Heart left ventricle (tissue), 16 donors: ENCODE data around the gene PLEKHA4. TPM values are rescaled to one million over a fixed set of nuclear protein-coding genes. Genes with fewer than 3 reads are reported as not detected.
A peak's percentile ranks its signal among the peaks of the same experiment; 100 is the strongest.
"Not testable (repeated sequence)": the region's sequence is repeated elsewhere in the genome, so short reads cannot be mapped to it uniquely, and the experiment has no call there.

Source experiments
- ATAC-seq, 4 donors: fragments of 200-7000 bp; cut with Tn5 transposase; one replicate each; pipeline ENCODE4 v1.9.1; 2020 to 2022; ENCODE audit warnings: moderate library complexity in 4 of 4, mild to moderate bottlenecking in 3 of 4, moderate number of reproducible peaks in 1 of 4
- DNase-seq, 5 donors: peaks; one replicate each; pipeline ENCODE4 v3.0.0-alpha.2; 2020
- H3K27ac ChIP-seq, 12 donors: fragments of 200-600 bp; sonication (generic) in 4 of 12; one replicate each; pipeline versions ENCODE4 v1.5.0 to v1.8.0; 2016 to 2022; ENCODE audit warnings: mild to moderate bottlenecking in 2 of 12
- H3K27me3 ChIP-seq, 9 donors: fragments of 200-600 bp; sonication (generic) in 2 of 9; one replicate each; pipeline versions ENCODE4 v1.5.1 to v1.8.0; 2016 to 2022; ENCODE audit warnings: mild to moderate bottlenecking in 3 of 9
- H3K36me3 ChIP-seq, 9 donors: fragments of 200-600 bp; sonication (generic) in 2 of 9; one replicate each; pipeline versions ENCODE4 v1.5.0 to v1.8.0; 2018 to 2022; ENCODE audit warnings: mild to moderate bottlenecking in 2 of 9
- H3K4me1 ChIP-seq, 12 donors: fragments of 200-600 bp; sonication (generic) in 4 of 12; one replicate each; pipeline versions ENCODE4 v1.5.0 to v1.8.0; 2016 to 2022; ENCODE audit warnings: mild to moderate bottlenecking in 3 of 12
- H3K4me3 ChIP-seq, 12 donors: fragments of 200-600 bp; sonication (generic) in 4 of 12; one replicate each; pipeline versions ENCODE4 v1.5.0 to v1.8.0; 2017 to 2022; ENCODE audit warnings: mild to moderate bottlenecking in 9 of 12, moderate library complexity in 4 of 12
- H3K9me3 ChIP-seq, 12 donors: fragments of 200-600 bp; sonication (generic) in 4 of 12; one replicate each; pipeline versions ENCODE4 v1.5.0 to v1.8.0; 2016 to 2022; ENCODE audit warnings: mild to moderate bottlenecking in 1 of 12
- POLR2A ChIP-seq, 2 donors: fragments of 450-650 bp; IDR thresholded peaks; one replicate each; pipeline ENCODE4 v1.6.1; 2017; ENCODE audit warnings: antibody characterized with exemption in 2 of 2, mild to moderate bottlenecking in 2 of 2, moderate library complexity in 2 of 2
- WGBS, 4 donors: extraction: QIAGEN DNeasy Blood & Tissue Kit in 2 of 4; methylation state at CpG; one replicate each; pipeline versions ENCODE4 v1.1.5 to v1.1.7; 2013 to 2018; 5-methylcytosine and 5-hydroxymethylcytosine counted together
- intact Hi-C, 10 donors: fragments of 100-400 bp; cut with DNase I; formaldehyde crosslinking; loops; one replicate each; pipeline versions ENCODE4 v1.11.1 to v1.14.2; 2022
- polyA plus RNA-seq, 2 donors: library from polyadenylated mRNA; stranded (reverse); fragments of 200-250 nt; gene quantifications; one replicate each; pipeline ENCODE4 v1.2.3, GENCODE V29; 2013
- total RNA-seq, 9 donors: library from RNA; depleted of rRNA in 2 of 9; stranded (reverse); fragments of >200 nt in 2 of 9; fragmentation: NEBNext Ultra II Directional in 3 of 9; extraction: Animal tissue kit (Norgen Biotek cat#: 25700) in 3 of 9; gene quantifications; one replicate each; pipeline versions ENCODE4 v1.1.0 to v1.2.4, GENCODE V29; 2016 to 2023
- TF ChIP-seq, protein P1 (sequence below), 12 donors: fragments of 200-600 bp; sonication (generic) in 4 of 12; IDR thresholded peaks; one replicate each; pipeline versions ENCODE4 v1.5.0 to v1.8.0; 2018 to 2022; ENCODE audit warnings: antibody characterized with exemption in 12 of 12, mild to moderate bottlenecking in 5 of 12
- donor health status: ischemic (EF 13 %, LVEDD 7.1; RV severe dilation, severe dysfunction).
- donor health status: healthy with polysubstance abuse.
- donor health status: DM: no; HTN: yes; CAD: no.
- donor health status: DM: no; HTN: no; CAD: no.
- donor health status: ischemic (EF 25% LVEDD 6.9; RV normal size, moderate dysfunction).
- donor health status: ischemic (EF 25% LVEDD 5.7; RV mildly dilated, moderate dysfunction).
- donor health status: healthy.
- donor health status: DM: yes; HTN: yes; CAD: no.
- donor health status: ischemic (EF 35%, LVEDD 5.7; RV mildly dilated, moderate dysfunction).
- donor health status: nonischemic (EF 11% LVEDD 7.7; RV severe dilation, severe dysfunction).
- donor health status: DM: yes; HTN: yes; CAD: no.
- donor health status: PGD.
- donor health status: ischemic (EF 29% LVEDD 5.4; RV normal size, mild dysfunction).
- donor health status: nonischemic (EF 23%, LVEDD 6.1; RV moderate dilation, normal function).

The PLEKHA4 gene
- total and polyA plus RNA-seq, 11 donors: 7.5 to 66.9 (median 28.6) TPM

DNA sequence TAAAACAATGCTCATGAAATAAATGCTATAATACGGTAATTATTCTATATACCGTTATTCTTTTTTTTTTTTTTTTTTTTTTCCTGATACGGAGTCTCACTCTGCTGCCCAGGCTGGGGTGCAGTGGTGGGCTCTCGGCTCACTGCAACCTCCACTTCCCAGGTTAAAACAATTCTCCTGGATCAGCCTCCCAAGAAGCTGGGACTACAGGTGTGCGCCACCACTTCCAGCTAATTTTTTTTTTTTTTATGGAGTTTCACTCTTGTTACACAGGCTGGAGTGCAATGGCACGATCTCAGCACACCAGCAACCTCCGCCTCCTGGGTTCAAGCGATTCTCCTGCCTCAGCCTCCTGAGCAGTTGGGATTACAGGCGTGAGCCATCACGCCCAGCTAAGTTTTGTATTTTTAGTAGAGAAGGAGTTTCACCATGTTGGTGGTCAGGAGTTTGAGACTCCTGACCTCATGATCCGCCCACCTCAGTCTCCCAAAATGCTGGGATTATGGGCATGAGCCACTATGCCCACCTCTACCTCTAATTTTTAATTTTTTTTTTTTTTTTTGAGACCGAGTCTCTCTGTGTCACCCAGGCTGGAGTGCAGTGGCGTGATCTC lies 10.7 kb upstream of the PLEKHA4 start:
- Histone ChIP-seq H3K4me3 (no peak overlapping the region), H3K4me1 (peaks cover 11 to 62% (median 40%) of the 10 kb centered on the region in 12 donors), H3K27ac (peak overlapping the region; percentile 6 to 100 (median 98)), H3K27me3 (no peaks in the 10 kb centered on the region), H3K9me3 (no peaks in the 10 kb centered on the region), H3K36me3 (peaks cover 0 to 51% (median 40%) of the 10 kb centered on the region in 9 donors)
- DNase-seq (no peak), ATAC-seq (no peak)
- intact Hi-C loops: loop anchor here in 3 of 10 donors (5.0 to 10.0 kb wide), 3 partner anchors 78 to 276 kb away; partner anchors contain the start of genes FTL (in 1 of the 3), HRC (in 1 of the 3) and TRPM4 (in 1 of the 3)
- WGBS, 4 donors: 75 to 85% (median 83%) methylated on average over 13 of the region's 13 CpGs
- TF ChIP-seq, protein P1, sequence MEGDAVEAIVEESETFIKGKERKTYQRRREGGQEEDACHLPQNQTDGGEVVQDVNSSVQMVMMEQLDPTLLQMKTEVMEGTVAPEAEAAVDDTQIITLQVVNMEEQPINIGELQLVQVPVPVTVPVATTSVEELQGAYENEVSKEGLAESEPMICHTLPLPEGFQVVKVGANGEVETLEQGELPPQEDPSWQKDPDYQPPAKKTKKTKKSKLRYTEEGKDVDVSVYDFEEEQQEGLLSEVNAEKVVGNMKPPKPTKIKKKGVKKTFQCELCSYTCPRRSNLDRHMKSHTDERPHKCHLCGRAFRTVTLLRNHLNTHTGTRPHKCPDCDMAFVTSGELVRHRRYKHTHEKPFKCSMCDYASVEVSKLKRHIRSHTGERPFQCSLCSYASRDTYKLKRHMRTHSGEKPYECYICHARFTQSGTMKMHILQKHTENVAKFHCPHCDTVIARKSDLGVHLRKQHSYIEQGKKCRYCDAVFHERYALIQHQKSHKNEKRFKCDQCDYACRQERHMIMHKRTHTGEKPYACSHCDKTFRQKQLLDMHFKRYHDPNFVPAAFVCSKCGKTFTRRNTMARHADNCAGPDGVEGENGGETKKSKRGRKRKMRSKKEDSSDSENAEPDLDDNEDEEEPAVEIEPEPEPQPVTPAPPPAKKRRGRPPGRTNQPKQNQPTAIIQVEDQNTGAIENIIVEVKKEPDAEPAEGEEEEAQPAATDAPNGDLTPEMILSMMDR (IDR thresholded peaks at IDR 0.05): no peak
- no peak for TF ChIP-seq POLR2A (IDR thresholded peaks at IDR 0.05)

DNA sequence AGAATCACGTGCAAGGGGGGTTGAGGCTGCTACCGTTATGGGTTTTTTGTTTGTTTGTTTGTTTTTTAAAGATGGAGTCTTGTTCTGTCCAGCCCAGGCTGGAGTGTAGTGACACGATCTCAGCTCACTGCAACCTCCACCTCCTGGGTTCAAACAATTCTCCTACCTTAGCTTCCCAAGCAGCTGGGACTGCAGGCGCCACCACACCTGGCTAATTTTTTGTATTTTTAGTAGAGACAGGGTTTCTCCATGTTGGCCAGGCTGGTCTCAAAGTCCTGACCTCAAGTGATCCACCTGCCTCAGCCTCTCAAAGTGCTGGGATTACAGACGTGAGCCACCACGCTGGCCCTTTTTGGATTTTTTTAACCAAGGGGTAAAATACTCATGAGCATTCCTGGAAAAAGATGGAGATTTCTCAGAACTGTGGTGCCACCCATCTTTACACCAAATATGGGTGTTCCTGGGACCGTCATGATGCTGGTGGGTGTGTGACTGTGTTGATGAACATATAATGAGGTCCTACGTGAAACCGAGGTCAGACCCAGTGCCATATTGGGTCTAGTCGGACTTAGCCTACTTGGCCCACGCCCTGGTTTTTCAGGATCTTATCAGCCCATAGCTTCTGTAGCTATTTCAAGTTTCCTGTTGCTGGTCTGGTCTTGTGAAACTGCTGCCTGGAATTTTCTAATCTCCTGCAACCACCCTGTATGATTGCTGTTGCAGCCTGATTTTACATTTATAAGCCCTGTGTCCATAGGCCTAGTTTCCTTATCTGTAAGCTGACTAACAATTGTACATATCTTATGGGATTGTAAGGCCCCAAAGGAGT lies 10.0 kb upstream of the PLEKHA4 start:
- WGBS, 4 donors: 46 to 51% (median 48%) methylated on average over 11 of the region's 11 CpGs
- peak in 4 of 5 donors; percentile 68 to 84 (median 74) for DNase-seq
- peak overlapping the region; percentile 39 to 100 (median 98) for H3K27ac ChIP-seq
- H3K36me3 ChIP-seq: peaks cover 0 to 58% (median 47%) of the 10 kb centered on the region in 9 donors
- TF ChIP-seq, protein P1 (IDR thresholded peaks at IDR 0.05): no peak
- TF ChIP-seq POLR2A (IDR thresholded peaks at IDR 0.05): peak in 1 of 2 donors; percentile 23
- H3K9me3 ChIP-seq: no peaks in the 10 kb centered on the region
- no peaks in the 10 kb centered on the region for H3K27me3 ChIP-seq
- peaks cover 11 to 70% (median 44%) of the 10 kb centered on the region in 12 donors for H3K4me1 ChIP-seq
- ATAC-seq: peak; percentile 48 to 75 (median 66)
- H3K4me3 ChIP-seq: no peak overlapping the region
- intact Hi-C loops: loop anchor here in 3 of 10 donors (5.0 to 10.0 kb wide), 3 partner anchors 79 to 276 kb away; partner anchors contain the start of genes FTL (in 1 of the 3), HRC (in 1 of the 3) and TRPM4 (in 1 of the 3)

DNA sequence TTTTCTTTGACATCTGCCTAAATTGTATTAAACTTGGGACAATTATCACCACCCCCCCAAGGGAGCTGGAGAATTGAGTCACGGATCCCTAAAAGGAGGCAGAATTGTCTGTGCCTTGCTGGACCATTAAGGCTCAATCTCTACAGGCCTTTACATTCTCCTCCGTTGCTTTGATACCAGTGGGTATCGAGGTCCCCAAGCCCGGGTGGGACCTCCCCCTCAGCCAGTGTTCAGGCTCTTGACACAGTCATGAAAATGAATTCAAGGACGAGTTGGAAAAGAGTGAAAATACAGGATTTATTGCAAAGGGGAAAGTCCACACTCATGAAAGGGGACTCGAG lies 9.4 kb upstream of the PLEKHA4 start:
- ATAC-seq (no peak), DNase-seq (no peak)
- Histone ChIP-seq H3K4me3 (no peak overlapping the region), H3K4me1 (peaks cover 11 to 74% (median 45%) of the 10 kb centered on the region in 12 donors), H3K27me3 (no peaks in the 10 kb centered on the region), H3K9me3 (no peaks in the 10 kb centered on the region), H3K36me3 (peaks cover 0 to 62% (median 49%) of the 10 kb centered on the region in 9 donors), H3K27ac (peak overlapping the region; percentile 39 to 100 (median 98))
- 82 to 88% (median 85%) methylated on average over 6 of the region's 6 CpGs for WGBS, 4 donors
- intact Hi-C loops: loop anchor here in 3 of 10 donors (5.0 to 10.0 kb wide), 3 partner anchors 79 to 277 kb away; partner anchors contain the start of genes FTL (in 1 of the 3), HRC (in 1 of the 3) and TRPM4 (in 1 of the 3)
- TF ChIP-seq POLR2A (IDR thresholded peaks at IDR 0.05): no peak

DNA sequence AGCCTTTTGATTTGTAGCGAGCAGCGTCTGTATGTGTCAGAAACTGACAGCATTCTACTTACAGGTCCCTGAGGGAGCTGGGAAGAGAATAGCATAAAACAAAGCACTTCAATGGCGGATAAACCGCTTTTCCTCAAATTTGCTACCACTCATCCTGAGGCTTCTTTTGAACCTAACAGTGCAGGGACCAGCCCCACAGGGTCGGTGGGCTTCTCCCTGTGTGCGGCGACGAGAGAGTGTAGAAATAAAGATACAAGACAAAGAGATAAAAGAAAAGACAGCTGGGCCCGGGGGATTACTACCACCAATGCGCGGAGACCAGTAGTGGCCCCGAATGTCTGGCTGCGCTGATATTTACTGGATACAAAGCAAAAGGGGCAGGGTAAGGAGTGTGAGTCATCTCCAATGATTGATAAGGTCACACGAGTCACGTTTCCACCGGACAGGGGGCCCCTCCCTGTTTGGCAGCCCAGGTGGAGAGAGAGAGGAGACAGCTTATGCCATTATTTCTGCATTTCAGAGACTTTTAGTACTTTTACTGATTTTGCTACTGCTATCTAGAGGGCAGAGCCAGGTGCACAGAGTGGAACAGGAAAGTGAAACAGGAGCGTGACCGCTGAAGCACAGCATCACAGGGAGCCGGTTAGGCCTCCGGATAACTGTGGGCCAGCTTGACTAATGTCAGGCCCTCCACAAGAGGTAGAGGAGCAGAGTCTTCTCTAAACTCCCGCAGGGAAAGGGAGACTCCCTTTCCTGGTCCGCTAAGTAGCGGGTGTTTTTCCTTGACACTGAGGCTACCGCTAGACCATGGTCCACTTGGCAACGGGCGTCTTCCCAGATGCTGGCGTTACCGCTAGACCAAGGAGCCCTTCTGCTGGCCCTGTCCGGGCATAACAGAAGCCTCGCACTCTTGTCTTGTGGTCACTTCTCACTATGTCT lies 7.9 kb upstream of the PLEKHA4 start:
- Histone ChIP-seq H3K4me3 (peak overlapping the region; percentile 75 to 99 (median 89)), H3K36me3 (peaks cover 0 to 62% (median 49%) of the 10 kb centered on the region in 9 donors), H3K4me1 (peaks cover 11 to 74% (median 45%) of the 10 kb centered on the region in 12 donors), H3K27ac (peak overlapping the region; percentile 98 to 100 (median 100))
- intact Hi-C loops: loop anchor here in 3 of 10 donors (5.0 to 10.0 kb wide), 3 partner anchors 81 to 278 kb away; partner anchors contain the start of genes FTL (in 1 of the 3), HRC (in 1 of the 3) and TRPM4 (in 1 of the 3)
- H3K9me3 ChIP-seq, H3K27me3 ChIP-seq, ATAC-seq: not testable (repeated sequence)
- peak in 1 of 5 donors; percentile 70 for DNase-seq
- peak in 1 of 2 donors; percentile 35 for TF ChIP-seq POLR2A (IDR thresholded peaks at IDR 0.05)
- 40 to 54% (median 47%) methylated on average over 30 of the region's 30 CpGs for whole genome bisulfite sequencing, 4 donors
